ENCODE measurements around the gene CHD9NB.
"Not testable (repeated sequence)": the region's sequence is repeated elsewhere in the genome, so short reads cannot be mapped to it uniquely, and the experiment has no call there.

The CHD9NB gene

DNA sequence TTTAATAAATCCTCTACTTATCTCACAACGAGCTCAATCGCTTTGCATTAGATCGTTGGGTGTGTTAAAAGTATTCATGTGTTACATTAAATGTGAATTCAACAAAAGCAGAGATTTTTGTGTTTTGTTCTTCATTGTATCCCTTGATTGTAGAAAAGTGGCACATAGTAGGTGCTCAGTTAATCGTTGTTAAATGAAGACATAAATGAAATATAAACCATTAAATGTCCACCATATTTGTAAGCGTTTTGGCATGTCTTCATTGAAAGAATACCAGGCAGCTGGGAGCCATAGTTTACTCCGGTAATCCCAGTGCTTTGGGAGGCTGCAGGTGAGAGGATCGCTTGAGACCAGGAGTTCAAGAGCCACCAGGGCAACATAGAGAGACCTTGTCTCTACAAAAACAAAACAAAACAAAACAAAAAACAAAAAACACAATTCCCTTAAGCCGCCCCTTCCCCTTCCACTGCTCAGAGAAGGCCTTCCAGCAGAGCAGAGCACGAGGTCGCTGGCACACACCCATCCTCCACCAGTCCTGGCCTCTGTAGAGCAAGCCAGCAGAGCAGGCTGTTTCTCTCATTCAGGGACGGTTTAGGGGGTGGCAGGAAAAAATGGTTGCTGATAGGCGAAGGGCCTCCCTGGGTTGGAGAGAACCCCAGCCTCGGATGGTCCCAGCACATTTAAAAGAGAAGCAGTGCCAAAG lies 1.4 kb upstream of the CHD9NB start:
- peak overlapping the region; percentile 92 for H3K9ac ChIP-seq (ENCODE audit: low read length)
- TF ChIP-seq EZH2phosphoT487 (IDR thresholded peaks at IDR 0.05; ENCODE audit: low read depth) (no peak), CTCF (IDR thresholded peaks at IDR 0.05; ENCODE audit: low read depth, low read length) (no peak)
- H4K20me1 ChIP-seq (ENCODE audit: insufficient read depth, low read length), result no peaks in the 10 kb centered on the region
- H2AFZ ChIP-seq (ENCODE audit: low read depth, low read length), result peak overlapping the region; percentile 96
- peaks cover 44% of the 10 kb centered on the region for H3K4me1 ChIP-seq (ENCODE audit: low read length)
- H3K36me3 ChIP-seq (replicated peaks; ENCODE audit: low read depth, low read length), result no peaks in the 10 kb centered on the region
- no peaks in the 10 kb centered on the region for H3K27me3 ChIP-seq (ENCODE audit: low read depth, low read length)
- H3K9me3 ChIP-seq (ENCODE audit: insufficient read depth, low read length), result no peaks in the 10 kb centered on the region
- H3K79me2 ChIP-seq (ENCODE audit: low read length), result peaks cover 42% of the 10 kb centered on the region
- H3K4me2 ChIP-seq (ENCODE audit: low read length), result peak overlapping the region; percentile 87
- H3K27ac ChIP-seq (ENCODE audit: low read length), result peak overlapping the region; percentile 81
- H3K4me3 ChIP-seq (ENCODE audit: low read length), result peak overlapping the region; percentile 85

DNA sequence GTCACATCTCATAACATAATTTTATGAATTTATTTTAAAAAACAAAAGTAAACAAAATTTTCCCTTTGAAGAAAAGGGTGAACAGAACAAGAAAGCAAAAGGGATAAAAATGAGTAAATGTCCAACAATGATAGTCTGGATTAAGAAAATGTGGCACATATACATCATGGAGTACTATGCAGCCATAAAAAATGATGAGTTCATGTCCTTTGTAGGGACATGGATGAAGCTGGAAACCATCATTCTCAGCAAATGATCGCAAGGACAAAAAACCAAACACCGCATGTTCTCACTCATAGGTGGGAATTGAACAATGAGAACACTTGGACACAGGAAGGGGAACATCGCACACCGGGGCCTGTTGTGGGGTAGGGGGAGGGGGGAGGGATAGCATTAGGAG lies 1.4 kb downstream of the CHD9NB start:
- not testable (repeated sequence) for H3K4me2 ChIP-seq (ENCODE audit: low read length); H3K9me3 ChIP-seq (ENCODE audit: insufficient read depth, low read length); H3K4me3 ChIP-seq (ENCODE audit: low read length); H3K9ac ChIP-seq (ENCODE audit: low read length); H4K20me1 ChIP-seq (ENCODE audit: insufficient read depth, low read length); H3K27me3 ChIP-seq (ENCODE audit: low read depth, low read length); H2AFZ ChIP-seq (ENCODE audit: low read depth, low read length); H3K36me3 ChIP-seq (replicated peaks; ENCODE audit: low read depth, low read length); H3K27ac ChIP-seq (ENCODE audit: low read length)
- H3K79me2 ChIP-seq (ENCODE audit: low read length), result peaks cover 14% of the 10 kb centered on the region
- H3K4me1 ChIP-seq (ENCODE audit: low read length), result peaks cover 17% of the 10 kb centered on the region

- H3K27me3 ChIP-seq (ENCODE audit: low read depth, low read length), result peaks cover 17% of the 10 kb centered on the region
- H3K4me2 ChIP-seq (ENCODE audit: low read length), result no peak overlapping the region
These were observed 4.4 kb downstream of the CHD9NB start for GRCh38 chr16:53048139-53048915.

DNA sequence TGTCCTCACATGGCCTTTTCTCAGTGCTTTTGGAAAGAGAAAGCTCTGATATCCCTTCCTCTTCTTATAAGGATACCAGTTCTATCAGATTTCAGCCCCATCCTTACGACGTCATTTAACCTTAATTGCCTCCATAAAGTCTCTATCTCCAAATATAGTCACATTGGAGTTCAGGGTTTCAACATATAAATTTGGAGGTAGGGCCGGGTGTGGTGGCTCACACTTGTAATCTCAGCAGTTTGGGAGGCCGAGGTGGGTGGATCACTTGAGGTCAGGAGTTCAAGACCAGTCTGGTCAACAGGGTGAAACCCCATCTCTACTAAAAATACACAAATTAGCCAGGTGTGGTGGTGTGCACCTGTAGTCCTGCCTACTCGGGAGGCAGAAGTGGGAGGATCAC lies 5.2 kb downstream of the CHD9NB start:
- not testable (repeated sequence) for H3K27ac ChIP-seq (ENCODE audit: low read length); H4K20me1 ChIP-seq (ENCODE audit: insufficient read depth, low read length); H3K4me3 ChIP-seq (ENCODE audit: low read length); H3K9me3 ChIP-seq (ENCODE audit: insufficient read depth, low read length); H3K36me3 ChIP-seq (replicated peaks; ENCODE audit: low read depth, low read length); H3K4me1 ChIP-seq (ENCODE audit: low read length); H3K4me2 ChIP-seq (ENCODE audit: low read length); H2AFZ ChIP-seq (ENCODE audit: low read depth, low read length); H3K9ac ChIP-seq (ENCODE audit: low read length); H3K79me2 ChIP-seq (ENCODE audit: low read length)
- H3K27me3 ChIP-seq (ENCODE audit: low read depth, low read length), result peaks cover 25% of the 10 kb centered on the region

More at GRCh38 chr16:53048139-53048915, 4.4 kb downstream of the CHD9NB start:
- Histone ChIP-seq H3K9me3 (ENCODE audit: insufficient read depth, low read length) (no peaks in the 10 kb centered on the region), H3K36me3 (replicated peaks; ENCODE audit: low read depth, low read length) (no peaks in the 10 kb centered on the region), H3K79me2 (ENCODE audit: low read length) (no peaks in the 10 kb centered on the region), H3K4me3 (ENCODE audit: low read length) (no peak overlapping the region), H3K27ac (ENCODE audit: low read length) (no peak overlapping the region), H3K9ac (ENCODE audit: low read length) (no peak overlapping the region), H2AFZ (ENCODE audit: low read depth, low read length) (no peak overlapping the region), H3K4me1 (ENCODE audit: low read length) (peaks cover 6% of the 10 kb centered on the region; the same call in 1 of the 2 replicates), H4K20me1 (ENCODE audit: insufficient read depth, low read length) (no peaks in the 10 kb centered on the region)
- TF ChIP-seq CTCF (IDR thresholded peaks at IDR 0.05; ENCODE audit: low read depth, low read length), result no peak
- TF ChIP-seq EZH2phosphoT487 (IDR thresholded peaks at IDR 0.05; ENCODE audit: low read depth), result no peak

Data from OCI-LY3 (cell line).